ENCODE results near the gene NKD1.

Gene NKD1

GRCh38 chr16:50537533-50538290 lies 10.5 kb upstream of the NKD1 start:
- no peak for DNase-seq (ENCODE audit: low read depth in 3 of 3)

- no peak for DNase-seq (ENCODE audit: low read depth in 3 of 3)
Observed at GRCh38 chr16:50538411-50539052, 9.7 kb upstream of the NKD1 start.

DNA sequence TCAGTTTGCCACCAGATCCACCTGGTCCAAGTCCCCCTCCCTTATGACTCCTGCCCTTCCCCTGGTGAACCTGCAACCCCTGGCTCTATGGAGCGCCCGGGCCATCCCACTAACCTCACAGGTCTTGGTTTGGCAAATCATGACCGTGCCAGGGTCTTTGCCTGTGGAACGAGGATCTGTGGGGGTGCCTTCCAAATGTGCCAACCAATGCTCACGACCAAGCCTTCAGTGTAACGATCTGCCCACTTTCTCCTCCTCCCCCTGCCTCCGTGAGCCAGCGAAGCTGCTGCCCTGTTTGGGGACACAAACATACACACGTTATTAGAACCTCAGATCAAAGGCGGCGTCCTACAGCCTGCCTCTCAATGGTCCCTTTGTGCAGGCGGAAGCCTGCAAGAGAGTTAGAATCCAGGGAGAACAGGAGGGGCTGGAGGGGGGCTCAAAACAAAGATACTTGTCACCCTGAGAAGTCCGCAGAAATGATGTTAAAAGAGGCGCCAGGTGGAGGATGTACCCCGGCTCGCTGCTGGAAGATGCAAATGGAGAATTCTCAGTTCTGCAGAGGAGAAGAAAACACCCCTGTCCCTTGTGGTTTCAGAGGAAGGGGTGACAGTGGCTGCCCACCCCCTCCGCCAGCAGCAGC lies 9.0 kb upstream of the NKD1 start:
- DNase-seq (ENCODE audit: low read depth in 3 of 3) = no peak

GRCh38 chr16:50539822-50540710 lies 8.1 kb upstream of the NKD1 start:
- DNase-seq (ENCODE audit: low read depth in 3 of 3) = no peak

DNA sequence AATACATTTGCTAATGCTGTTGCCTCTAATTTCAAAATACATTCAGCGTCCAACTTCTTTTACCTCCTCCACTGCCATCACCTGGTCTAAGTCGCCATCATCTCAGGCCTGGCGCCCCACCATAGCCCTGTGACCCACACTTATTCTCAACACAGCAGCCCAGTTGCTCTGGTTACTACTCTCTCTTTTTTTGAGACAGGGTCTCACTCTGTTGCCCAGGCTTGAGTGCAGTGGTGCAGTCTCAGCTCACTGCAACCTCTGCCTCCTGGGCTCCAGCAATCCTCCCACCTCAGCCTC lies 7.5 kb upstream of the NKD1 start:
- no peak for DNase-seq (ENCODE audit: low read depth in 3 of 3)

DNA sequence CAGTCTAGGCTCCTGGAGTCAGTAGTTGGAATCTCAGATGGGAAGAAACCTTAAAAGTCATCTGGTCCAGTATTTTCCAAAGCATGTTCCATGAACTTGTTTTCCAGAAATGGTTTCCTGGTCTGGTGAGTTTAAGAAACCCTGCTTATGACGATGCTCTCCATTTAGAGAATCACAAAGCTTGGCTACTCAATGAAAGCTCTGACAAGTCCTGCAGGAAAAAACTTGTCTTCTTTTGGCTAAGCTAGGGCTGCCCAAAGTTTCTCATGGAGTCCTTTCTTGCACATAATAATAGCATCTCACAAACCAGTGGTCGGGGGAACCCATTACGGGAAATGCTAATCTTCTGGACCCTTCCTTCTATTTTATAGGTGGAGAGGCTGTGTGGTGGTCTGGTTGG lies 5.5 kb upstream of the NKD1 start:
- DNase-seq (ENCODE audit: low read depth in 3 of 3) = no peak

GRCh38 chr16:50546125-50546524 lies 2.1 kb upstream of the NKD1 start:
- DNase-seq (ENCODE audit: low read depth in 3 of 3) = no peak

GRCh38 chr16:50547340-50548124 lies 664 bp upstream of the NKD1 start:
- peak; percentile 23 to 60 (median 40) for DNase-seq (ENCODE audit: low read depth in 3 of 3)

GRCh38 chr16:50548909-50549560 lies 839 bp downstream of the NKD1 start:
- DNase-seq (ENCODE audit: low read depth in 3 of 3) = no peak

DNA sequence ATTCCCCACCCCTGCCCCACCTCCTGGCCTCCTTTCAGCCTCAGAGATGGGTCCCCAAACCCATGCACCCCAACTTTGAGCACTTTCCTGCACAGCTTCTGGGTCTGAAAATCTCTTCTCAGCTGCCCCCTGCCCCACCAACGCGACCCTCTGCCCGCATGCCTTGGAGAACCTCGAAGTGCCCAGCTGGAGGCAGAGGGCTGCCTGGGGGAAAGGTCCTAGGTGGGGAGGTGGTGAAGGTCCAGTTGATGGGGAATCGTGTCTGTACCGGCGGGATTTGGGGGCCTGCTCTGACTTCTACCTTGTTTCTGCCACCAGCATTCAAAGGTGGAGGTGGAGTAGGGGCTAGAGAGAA lies 1.3 kb downstream of the NKD1 start:
- no peak for DNase-seq (ENCODE audit: low read depth in 3 of 3)

GRCh38 chr16:50550035-50550434 lies 1.8 kb downstream of the NKD1 start:
- no peak for DNase-seq (ENCODE audit: low read depth in 3 of 3)

DNA sequence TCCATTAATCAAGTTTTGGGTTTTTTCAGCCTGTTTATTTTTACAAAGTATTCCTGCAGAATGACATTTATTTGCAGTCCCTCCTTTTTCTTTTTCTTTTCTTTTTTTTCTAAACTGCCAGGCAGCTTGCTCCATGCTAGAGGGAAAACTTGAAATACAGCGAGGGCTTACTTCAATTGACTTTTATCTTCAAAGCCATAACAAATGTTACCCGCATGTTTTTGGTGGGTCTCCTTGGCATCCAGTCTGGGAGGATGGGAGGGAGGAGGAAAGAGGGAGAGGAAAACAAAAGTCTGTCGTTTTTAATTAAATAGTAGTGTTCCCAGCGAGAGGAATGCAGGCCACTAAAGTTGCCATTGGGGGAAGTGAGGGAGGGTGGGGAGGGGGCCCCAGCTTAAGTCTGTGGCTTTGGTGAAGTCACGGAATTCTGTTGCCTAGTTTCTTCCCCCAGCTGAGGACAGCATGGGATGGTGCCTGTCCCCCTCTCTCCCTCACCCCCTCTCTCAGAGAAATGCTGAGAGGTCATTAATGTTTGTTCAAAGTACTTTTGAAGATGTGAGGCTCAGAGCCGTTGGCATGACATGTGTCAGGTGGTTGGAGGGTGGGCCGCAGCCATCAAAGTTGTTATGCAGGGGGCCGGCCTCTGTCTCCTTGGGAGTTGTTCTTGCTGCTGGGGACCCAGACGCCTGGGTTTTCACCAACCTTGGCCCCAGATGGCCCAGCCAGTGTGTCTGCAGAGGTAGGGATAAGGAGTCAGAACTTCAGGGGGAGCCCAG lies 2.9 kb downstream of the NKD1 start:
- no peak for DNase-seq (ENCODE audit: low read depth in 3 of 3)

DNA sequence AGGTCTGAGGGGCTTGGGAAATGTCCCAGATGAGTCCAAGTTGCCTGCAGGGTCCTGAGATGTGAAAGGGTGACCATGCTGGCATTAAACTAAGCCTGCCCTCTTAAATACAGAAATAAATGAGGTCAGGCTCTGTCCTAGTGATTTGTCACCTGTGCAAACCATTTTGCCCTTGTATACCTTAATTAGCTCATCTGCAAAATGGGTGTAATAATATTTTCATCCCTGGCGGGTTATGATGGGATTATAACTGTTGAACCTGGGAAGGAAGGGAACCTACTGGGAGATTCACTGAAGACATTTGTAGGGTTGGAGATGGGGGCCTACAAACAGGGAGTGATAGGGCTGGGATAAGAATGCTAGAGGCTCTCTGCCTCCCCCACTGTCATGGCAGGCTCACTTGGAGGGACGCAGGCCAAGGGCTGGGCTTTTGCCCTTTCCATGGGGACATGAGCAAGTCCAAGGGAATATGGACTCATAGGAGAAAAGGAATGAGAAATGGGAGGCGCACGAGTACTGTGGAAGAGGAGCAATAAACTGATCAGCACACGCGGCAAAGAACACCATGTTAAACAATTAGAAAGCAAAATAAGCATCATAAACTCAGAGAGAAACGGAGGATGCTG lies 4.4 kb downstream of the NKD1 start:
- no peak for DNase-seq (ENCODE audit: low read depth in 3 of 3)

- DNase-seq (ENCODE audit: low read depth in 3 of 3) = no peak
Observed at GRCh38 chr16:50553182-50553710, 5.0 kb downstream of the NKD1 start.

GRCh38 chr16:50553731-50554360 lies 5.7 kb downstream of the NKD1 start:
- no peak for DNase-seq (ENCODE audit: low read depth in 3 of 3)

DNA sequence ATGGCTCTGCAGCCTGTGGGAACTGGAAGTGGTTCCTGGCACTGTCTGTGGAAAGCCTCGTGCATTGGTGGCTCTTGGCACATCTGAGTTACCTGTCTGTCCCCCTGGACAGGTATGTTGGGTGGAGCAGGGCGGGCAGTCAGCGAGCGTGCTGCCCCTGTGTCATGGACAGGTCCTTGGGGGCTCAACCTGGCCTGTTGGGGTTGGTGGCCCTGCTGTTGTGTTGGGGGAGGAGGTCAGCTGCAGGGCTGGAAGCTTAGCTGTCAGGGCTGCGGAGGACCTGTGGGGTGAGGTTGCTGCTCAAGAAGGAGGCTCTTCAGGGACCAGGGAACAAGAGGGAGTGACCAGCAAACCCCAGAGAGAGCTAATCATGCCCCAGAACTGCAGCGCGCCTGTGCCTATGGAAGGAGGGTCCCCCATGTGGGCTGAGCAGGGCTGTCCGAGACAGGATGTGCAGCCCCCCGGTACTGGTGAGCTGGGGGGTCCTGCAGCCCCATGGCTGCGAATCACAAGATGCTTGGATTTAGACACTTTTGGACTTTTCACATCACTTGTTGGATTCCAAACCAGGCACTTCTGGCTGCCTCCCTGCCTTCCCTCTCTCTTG lies 7.2 kb downstream of the NKD1 start:
- DNase-seq (ENCODE audit: low read depth in 3 of 3) = no peak

GRCh38 chr16:50555952-50556673 lies 7.9 kb downstream of the NKD1 start:
- no peak for DNase-seq (ENCODE audit: low read depth in 3 of 3)

GRCh38 chr16:50557046-50557445 lies 8.8 kb downstream of the NKD1 start:
- DNase-seq (ENCODE audit: low read depth in 3 of 3) = no peak

All from stimulated activated CD4-positive, alpha-beta T cell treated with anti-CD3 and anti-CD28 coated beads, TNF-alpha, amount 100 ng/mL, for 4 hours (primary cell).